Inflammatory macrophage treated with lipopolysaccharide for 4 hours (primary cell): ENCODE data around the gene TEDC1.

Experiments used
- DNase-seq: peaks from one replicate; pipeline ENCODE4 v3.0.0-alpha.2; 2020

Gene TEDC1

GRCh38 chr14:105486974-105487448 is 4.0 kb upstream of the TEDC1 start:
- no peak for DNase-seq

- peak; percentile 64 for DNase-seq
Observed at GRCh38 chr14:105487449-105487985, 3.5 kb upstream of the TEDC1 start.

GRCh38 chr14:105487986-105488777 is 2.9 kb upstream of the TEDC1 start:
- DNase-seq = no peak

- DNase-seq = no peak
Observed at GRCh38 chr14:105488781-105489541, 2.1 kb upstream of the TEDC1 start.

- DNase-seq = peak; percentile 70
Observed at GRCh38 chr14:105489542-105490266, 1.3 kb upstream of the TEDC1 start.

- no peak for DNase-seq
Observed at GRCh38 chr14:105490267-105490571, 827 bp upstream of the TEDC1 start.

GRCh38 chr14:105491366-105491973 is 424 bp downstream of the TEDC1 start:
- DNase-seq = peak; percentile 81

GRCh38 chr14:105492031-105492970 is 1.3 kb downstream of the TEDC1 start:
- DNase-seq = no peak

GRCh38 chr14:105492971-105493871 is 2.2 kb downstream of the TEDC1 start:
- no peak for DNase-seq

- no peak for DNase-seq
Observed at GRCh38 chr14:105493921-105494605, 3.0 kb downstream of the TEDC1 start.

GRCh38 chr14:105494606-105494929 is 3.5 kb downstream of the TEDC1 start:
- no peak for DNase-seq

GRCh38 chr14:105495101-105495989 is 4.3 kb downstream of the TEDC1 start:
- DNase-seq = no peak

GRCh38 chr14:105495990-105496830 is 5.2 kb downstream of the TEDC1 start:
- DNase-seq = no peak

GRCh38 chr14:105496831-105497591 is 6.0 kb downstream of the TEDC1 start:
- DNase-seq = no peak

GRCh38 chr14:105497671-105498429 is 6.8 kb downstream of the TEDC1 start:
- no peak for DNase-seq
